GM19239 (cell line): ENCODE measurements around the gene SSR1.
"Not testable (repeated sequence)": the region's sequence is repeated elsewhere in the genome, so short reads cannot be mapped to it uniquely, and the experiment has no call there.

ENCODE experiments used
- DNase-seq: peaks from one replicate; pipeline ENCODE4 v3.0.0; 2011; ENCODE audit warnings: low spot score; ENCODE audit not compliant: insufficient read length
- FAIRE-seq: peaks from 2 replicates; lab custom pipeline; 2011; peaks lifted over from hg19 to GRCh38; lab: Jason Lieb, UNC

The SSR1 gene

GRCh38 chr6:7290079-7290478, 22.9 kb downstream of the SSR1 start:
- FAIRE-seq (peak; percentile 35), DNase-seq (no peak)

GRCh38 chr6:7285416-7285815, 27.6 kb downstream of the SSR1 start:
- FAIRE-seq (no peak), DNase-seq (no peak)

- no peak for DNase-seq
- FAIRE-seq, result no peak
Measured at GRCh38 chr6:7283676-7284075, 29.3 kb downstream of the SSR1 start.

- FAIRE-seq (no peak), DNase-seq (no peak)
Measured at GRCh38 chr6:7282097-7282906, 30.7 kb downstream of the SSR1 start.

- no peak for DNase-seq
- FAIRE-seq, result no peak
Measured at GRCh38 chr6:7276199-7276524, 36.8 kb downstream of the SSR1 start.

DNA sequence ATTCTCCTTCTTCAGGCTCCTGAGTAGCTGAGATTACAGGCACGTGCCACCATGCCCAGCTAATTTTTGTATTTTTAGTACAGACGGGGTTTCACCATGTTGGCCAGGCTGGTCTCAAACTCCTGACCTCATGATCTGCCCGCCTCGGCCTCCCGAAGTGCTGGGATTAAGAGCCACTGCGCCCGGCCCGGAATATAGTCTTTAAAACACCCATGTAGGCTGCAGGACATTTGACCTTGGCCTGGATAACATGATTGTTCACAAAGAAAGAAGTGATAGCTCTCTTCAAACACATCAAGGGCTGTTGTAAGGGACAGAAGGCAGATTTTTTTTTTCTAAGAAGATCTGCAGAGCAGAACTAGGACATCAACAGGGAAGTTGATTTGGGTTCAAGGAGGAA, 38.5 kb downstream of the SSR1 start:
- FAIRE-seq, DNase-seq: not testable (repeated sequence)

DNA sequence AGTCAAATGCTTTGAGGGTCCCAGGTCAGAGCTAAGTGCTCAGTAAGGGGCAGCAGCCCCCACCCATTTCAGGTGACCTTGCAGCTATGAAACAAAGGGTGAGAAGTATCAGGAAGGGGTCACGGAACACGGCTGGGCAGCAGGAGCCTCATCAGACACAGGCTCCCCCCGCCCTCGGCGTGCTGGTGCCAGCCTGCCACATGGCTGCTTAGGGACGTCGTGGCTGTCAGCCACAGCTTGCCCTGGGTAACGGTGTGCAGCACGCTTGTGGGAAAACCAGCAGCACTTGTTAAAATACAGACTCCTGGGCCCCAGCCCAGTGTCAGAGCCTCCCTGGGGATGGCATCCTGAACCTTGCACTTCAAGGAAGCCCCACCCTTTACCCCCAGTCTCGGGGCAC, 39.3 kb downstream of the SSR1 start:
- DNase-seq, result no peak
- no peak for FAIRE-seq

GRCh38 chr6:7271205-7271534, 41.8 kb downstream of the SSR1 start:
- no peak for FAIRE-seq
- DNase-seq, result no peak

DNA sequence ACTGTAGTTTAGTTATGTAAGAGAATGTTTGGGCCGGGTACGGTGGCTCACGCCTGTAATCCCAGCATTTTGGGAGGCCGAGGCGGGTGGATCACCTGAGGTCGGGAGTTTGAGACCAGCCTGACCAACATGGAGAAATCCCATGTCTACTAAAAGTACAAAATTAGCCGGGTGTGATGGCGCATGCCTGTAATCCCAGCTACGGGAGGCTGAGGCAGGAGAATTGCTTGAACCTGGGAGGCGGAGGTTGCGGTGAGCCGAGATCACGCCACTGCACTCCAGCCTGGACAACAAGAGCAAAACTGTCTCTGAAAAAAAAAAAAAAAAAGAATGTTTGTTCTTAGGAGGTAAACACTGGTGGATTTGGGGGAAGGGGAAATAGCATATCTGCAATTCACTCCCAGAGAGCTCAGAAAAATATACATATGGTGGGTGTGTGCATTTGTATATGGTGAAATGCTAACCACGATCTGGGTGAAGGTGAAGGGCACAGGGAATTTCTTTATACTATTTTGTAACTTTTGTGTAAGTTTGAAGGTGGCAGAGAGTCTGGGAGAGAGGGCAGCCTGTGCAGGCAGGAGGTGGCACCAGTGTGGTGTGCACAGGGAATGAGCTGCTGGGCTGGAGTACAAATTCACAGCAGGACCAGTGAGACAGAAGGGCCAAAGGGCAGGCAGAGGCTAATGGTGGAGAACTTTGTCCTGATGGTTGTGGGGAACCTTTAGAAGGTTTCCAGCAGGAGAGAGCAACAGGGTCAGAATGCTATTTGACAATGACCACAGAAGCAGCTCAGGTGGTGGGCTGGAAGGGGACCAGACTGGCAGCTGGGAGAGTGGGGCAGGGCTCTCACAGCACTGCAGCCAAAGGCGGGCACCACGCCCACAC, 42.4 kb downstream of the SSR1 start:
- DNase-seq, result no peak
- FAIRE-seq, result no peak

DNA sequence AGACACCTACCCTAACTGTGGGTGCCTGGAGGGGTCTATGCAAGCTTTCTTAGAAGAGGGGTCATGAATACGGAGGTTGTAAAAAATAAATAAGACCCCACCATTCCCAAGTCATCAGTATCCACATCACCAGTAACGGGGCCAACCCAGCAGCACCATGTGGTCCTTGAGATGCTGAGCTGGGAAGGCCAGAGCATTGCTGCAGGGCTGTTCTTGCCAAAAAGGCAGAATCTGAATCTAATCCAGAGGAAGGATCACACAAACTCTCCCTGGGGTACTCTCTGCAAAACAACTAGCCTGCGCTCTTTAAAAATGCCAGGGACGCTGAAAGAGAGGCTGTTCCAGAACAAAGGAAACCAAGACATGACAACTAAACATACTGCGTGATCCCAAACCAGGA, 43.2 kb downstream of the SSR1 start:
- FAIRE-seq, result no peak
- DNase-seq, result no peak

- DNase-seq (no peak), FAIRE-seq (no peak)
Measured at GRCh38 chr6:7268816-7269555, 44.0 kb downstream of the SSR1 start.

GRCh38 chr6:7268362-7268761, 44.6 kb downstream of the SSR1 start:
- DNase-seq, result no peak
- no peak for FAIRE-seq

GRCh38 chr6:7267466-7268091, 45.4 kb downstream of the SSR1 start:
- FAIRE-seq (no peak), DNase-seq (no peak)

- DNase-seq, result no peak
- FAIRE-seq, result no peak
Measured at GRCh38 chr6:7267071-7267465, 45.9 kb downstream of the SSR1 start.

DNA sequence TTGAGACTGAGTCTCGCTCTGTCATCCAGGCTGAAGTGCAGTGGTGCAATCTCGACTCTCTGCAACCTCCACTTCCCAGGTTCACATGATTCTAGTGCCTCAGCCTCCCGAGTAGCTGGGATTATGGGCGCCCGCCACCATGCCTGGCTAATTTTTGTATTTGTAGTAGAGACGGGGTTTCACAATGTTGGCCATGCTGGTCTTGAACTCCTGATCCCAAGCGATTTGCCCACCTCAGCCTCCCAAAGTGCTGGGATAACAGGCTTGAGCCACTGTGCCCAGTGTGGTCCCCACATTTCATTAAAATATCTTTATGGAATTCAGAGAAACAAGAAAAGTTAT, 47.6 kb downstream of the SSR1 start:
- DNase-seq, FAIRE-seq: not testable (repeated sequence)

- FAIRE-seq, result no peak
- no peak for DNase-seq
Measured at GRCh38 chr6:7264686-7265384, 48.2 kb downstream of the SSR1 start.

DNA sequence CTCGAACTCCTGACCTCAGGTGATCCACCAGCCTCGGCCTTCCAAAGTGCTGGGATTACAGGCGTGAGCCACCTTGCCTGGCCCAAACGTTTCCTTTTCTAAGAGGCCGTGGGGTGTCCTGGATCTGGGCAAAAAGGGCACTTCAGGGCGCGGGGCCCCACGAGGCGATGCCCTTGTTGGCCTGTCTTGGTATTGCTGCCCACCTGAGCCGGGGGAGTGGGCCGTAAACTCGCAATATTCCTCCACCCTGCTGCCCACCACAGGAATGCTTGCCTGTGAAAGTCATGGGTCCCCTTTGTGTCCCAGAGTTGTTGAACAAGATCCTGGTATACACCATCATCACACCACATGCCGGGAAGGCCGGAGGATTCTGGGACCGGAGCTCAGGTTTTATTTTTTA, 49.0 kb downstream of the SSR1 start:
- FAIRE-seq (no peak), DNase-seq (no peak)

GRCh38 chr6:7263519-7263805, 49.5 kb downstream of the SSR1 start:
- FAIRE-seq, DNase-seq: not testable (repeated sequence)

- no peak for DNase-seq
- no peak for FAIRE-seq
Measured at GRCh38 chr6:7262746-7263518, 50.1 kb downstream of the SSR1 start.
